ENCODE data around the gene CEP290.
"Not testable (repeated sequence)": the region's sequence is repeated elsewhere in the genome, so short reads cannot be mapped to it uniquely, and the experiment has no call there.

CEP290 gene

GRCh38 chr12:88037770-88038169 lies 104.1 kb downstream of the CEP290 start:
- DNase-seq, result no peak

GRCh38 chr12:88036353-88036965 lies 105.4 kb downstream of the CEP290 start:
- no peak for DNase-seq

- DNase-seq, result no peak
Measured at GRCh38 chr12:88035907-88036289, 106.0 kb downstream of the CEP290 start.

- DNase-seq, result peak; percentile 88 to 92
Measured at GRCh38 chr12:88035271-88035906, 106.5 kb downstream of the CEP290 start.

GRCh38 chr12:88031161-88031560 lies 110.7 kb downstream of the CEP290 start:
- DNase-seq, result not testable (repeated sequence)

- no peak for DNase-seq
Measured at GRCh38 chr12:88029093-88029665, 112.7 kb downstream of the CEP290 start, which contains the start of gene C12orf50. TSS of gene C12orf50 (minus strand) at chr12:88029401. CDS start at chr12:88026962, 2,439 bp downstream.

GRCh38 chr12:88026196-88026595 lies 115.7 kb downstream of the CEP290 start:
- no peak for DNase-seq

GRCh38 chr12:88017964-88018363 lies 123.9 kb downstream of the CEP290 start:
- DNase-seq, result no peak

GRCh38 chr12:88015825-88016224 lies 126.1 kb downstream of the CEP290 start:
- no peak for DNase-seq

GRCh38 chr12:88011755-88012154 lies 130.1 kb downstream of the CEP290 start:
- no peak for DNase-seq

- no peak for DNase-seq
Measured at GRCh38 chr12:88006351-88006750, 135.5 kb downstream of the CEP290 start.

- DNase-seq, result no peak
Measured at GRCh38 chr12:88001327-88001726, 140.6 kb downstream of the CEP290 start.

Data from stimulated activated CD4-positive, alpha-beta T cell treated with anti-CD3 and anti-CD28 coated beads, Interleukin-2, amount 100 ng/mL, for 24 hours (primary cell).